NK-92 treated with Interleukin-12 subunit alpha and Interleukin-12 subunit beta, amount 100 ng/mL, for 24 hours (cell line): ENCODE results near the gene TOP1.

Experiments used
- DNase-seq: peaks from one replicate; lab custom pipeline; 2025; lab: John Stamatoyannopoulos, UW

Gene TOP1

GRCh38 chr20:41004531-41005360, 23.9 kb upstream of the TOP1 start:
- DNase-seq = no peak

GRCh38 chr20:41005361-41005729, 23.3 kb upstream of the TOP1 start:
- DNase-seq = no peak

GRCh38 chr20:41006126-41006935, 22.3 kb upstream of the TOP1 start:
- no peak for DNase-seq

- no peak for DNase-seq
Measured at GRCh38 chr20:41006936-41007474, 21.6 kb upstream of the TOP1 start.

- no peak for DNase-seq
Measured at GRCh38 chr20:41007481-41007880, 21.1 kb upstream of the TOP1 start.

- no peak for DNase-seq
Measured at GRCh38 chr20:41009946-41010345, 18.7 kb upstream of the TOP1 start.

- no peak for DNase-seq
Measured at GRCh38 chr20:41011551-41012067, 17.0 kb upstream of the TOP1 start.

GRCh38 chr20:41014561-41015088, 14.0 kb upstream of the TOP1 start:
- DNase-seq = no peak

GRCh38 chr20:41017448-41018042, 11.1 kb upstream of the TOP1 start:
- DNase-seq = no peak

- no peak for DNase-seq
Measured at GRCh38 chr20:41018153-41018552, 10.5 kb upstream of the TOP1 start.

- DNase-seq = no peak
Measured at GRCh38 chr20:41023549-41023948, 5.1 kb upstream of the TOP1 start.

- no peak for DNase-seq
Measured at GRCh38 chr20:41027366-41027765, 1.3 kb upstream of the TOP1 start.

- DNase-seq = no peak
Measured at GRCh38 chr20:41027872-41028358, 707 bp upstream of the TOP1 start.

GRCh38 chr20:41029150-41029901, 704 bp downstream of the TOP1 start:
- peak; percentile 41 for DNase-seq

- DNase-seq = no peak
Measured at GRCh38 chr20:41030061-41030460, 1.4 kb downstream of the TOP1 start.

GRCh38 chr20:41030531-41031242, 2.1 kb downstream of the TOP1 start:
- no peak for DNase-seq

- DNase-seq = no peak
Measured at GRCh38 chr20:41031243-41031619, 2.6 kb downstream of the TOP1 start.

- DNase-seq = no peak
Measured at GRCh38 chr20:41032271-41032670, 3.6 kb downstream of the TOP1 start.

- no peak for DNase-seq
Measured at GRCh38 chr20:41034239-41034638, 5.6 kb downstream of the TOP1 start.

GRCh38 chr20:41035207-41035606, 6.6 kb downstream of the TOP1 start:
- DNase-seq = no peak

- DNase-seq = no peak
Measured at GRCh38 chr20:41037179-41037578, 8.6 kb downstream of the TOP1 start.
